H9 (cell line): ENCODE data around the gene ULK2. TPM values are rescaled to one million over a fixed set of nuclear protein-coding genes. Genes with fewer than 3 reads are reported as not detected.

Source experiments
- DNase-seq: peaks from one replicate; pipeline ENCODE4 v3.0.0-alpha.2; 2017
- H2AFZ ChIP-seq: one replicate; pipeline ENCODE4 v1.6.1; 2013; ENCODE audit warnings: mild to moderate bottlenecking, low read length, control low read depth, moderate library complexity
- H2AK5ac ChIP-seq: 2 replicates; pipeline ENCODE4 v1.6.1; 2013; ENCODE audit warnings: low read length, control low read depth, mixed read lengths; ENCODE audit not compliant: insufficient read length
- H2BK120ac ChIP-seq: one replicate; pipeline ENCODE4 v1.6.1; 2013; ENCODE audit warnings: low read depth, mild to moderate bottlenecking, low read length, control low read depth, inconsistent platforms; ENCODE audit not compliant: poor library complexity, severe bottlenecking
- H2BK12ac ChIP-seq: 2 replicates; pipeline ENCODE4 v1.6.1; 2013; ENCODE audit warnings: low read length, control low read depth, mixed read lengths, low read depth; ENCODE audit not compliant: insufficient read length
- H2BK15ac ChIP-seq: 2 replicates; pipeline ENCODE4 v1.6.1; 2013; ENCODE audit warnings: low read depth, low read length, control low read depth
- H2BK20ac ChIP-seq: one replicate; pipeline ENCODE4 v1.6.1; 2013; ENCODE audit warnings: low read depth, mild to moderate bottlenecking, low read length, control low read depth, inconsistent platforms; ENCODE audit not compliant: poor library complexity, severe bottlenecking
- H2BK5ac ChIP-seq: 2 replicates; pipeline ENCODE4 v1.6.1; 2013; ENCODE audit warnings: low read length, control low read depth, mixed read lengths; ENCODE audit not compliant: insufficient read length
- H3K14ac ChIP-seq: 2 replicates; pipeline ENCODE4 v1.6.1; 2013; ENCODE audit warnings: low read length, control low read depth; ENCODE audit not compliant: insufficient read depth
- H3K18ac ChIP-seq: 2 replicates; pipeline ENCODE4 v1.6.1; 2013; ENCODE audit warnings: low read depth, mild to moderate bottlenecking, mixed read lengths, low read length, control low read depth; ENCODE audit not compliant: insufficient read length
- H3K23ac ChIP-seq: 2 replicates; pipeline ENCODE4 v1.6.1; 2013; ENCODE audit warnings: low read length, control low read depth, mixed read lengths, low read depth; ENCODE audit not compliant: insufficient read length
- H3K23me2 ChIP-seq: 2 replicates; pipeline ENCODE4 v1.6.1; 2013; ENCODE audit warnings: low read depth, mild to moderate bottlenecking, mixed read lengths, low read length, control low read depth; ENCODE audit not compliant: insufficient read length, poor library complexity, severe bottlenecking
- H3K27ac ChIP-seq: 2 replicates; pipeline ENCODE4 v1.5.1; 2013; ENCODE audit warnings: low read length, control low read depth, mixed read lengths, low read depth; ENCODE audit not compliant: insufficient read length
- H3K27me3 ChIP-seq: 2 replicates; pipeline ENCODE4 v1.6.1; 2013; ENCODE audit warnings: low read length, control low read depth, inconsistent platforms; ENCODE audit not compliant: insufficient read depth
- H3K4ac ChIP-seq: 2 replicates; pipeline ENCODE4 v1.6.1; 2013; ENCODE audit warnings: low read depth, mild to moderate bottlenecking, control low read depth, inconsistent platforms, low read length, moderate library complexity
- H3K4me1 ChIP-seq: 2 replicates; pipeline ENCODE4 v1.6.1; 2013; ENCODE audit warnings: low read length, control low read depth, inconsistent platforms; ENCODE audit not compliant: insufficient read depth
- H3K4me2 ChIP-seq: 2 replicates; pipeline ENCODE4 v1.6.1; 2013; ENCODE audit warnings: low read length, control low read depth, mixed read lengths; ENCODE audit not compliant: insufficient read length, insufficient read depth
- H3K56ac ChIP-seq: 2 replicates; pipeline ENCODE4 v1.6.1; 2013; ENCODE audit warnings: low read depth, mild to moderate bottlenecking, mixed read lengths, low read length, control low read depth; ENCODE audit not compliant: insufficient read length
- H3K79me1 ChIP-seq: 2 replicates; pipeline ENCODE4 v1.6.1; 2013; ENCODE audit warnings: low read depth, mild to moderate bottlenecking, moderate library complexity, low read length, control low read depth, inconsistent platforms; ENCODE audit not compliant: insufficient read depth, poor library complexity, severe bottlenecking
- H3K79me2 ChIP-seq: 2 replicates; pipeline ENCODE4 v1.6.1; 2013; ENCODE audit warnings: low read length, control low read depth, inconsistent platforms; ENCODE audit not compliant: insufficient read depth
- H3K9ac ChIP-seq: 2 replicates; pipeline ENCODE4 v1.6.1; 2013; ENCODE audit warnings: low read length, control low read depth, mixed read lengths; ENCODE audit not compliant: insufficient read length; ENCODE audit errors: extremely low read depth
- H3K9me3 ChIP-seq: one replicate; pipeline ENCODE4 v1.6.1; 2013; ENCODE audit warnings: low read depth, low read length, inconsistent platforms; ENCODE audit not compliant: control insufficient read depth
- H3T11ph ChIP-seq: one replicate; pipeline ENCODE4 v1.6.1; 2013; ENCODE audit warnings: mild to moderate bottlenecking, low read length, control low read depth, inconsistent platforms
- H4K20me1 ChIP-seq: one replicate; pipeline ENCODE4 v1.6.1; 2013; ENCODE audit not compliant: control insufficient read depth, insufficient read length, insufficient read depth
- H4K5ac ChIP-seq: 2 replicates; pipeline ENCODE4 v1.6.1; 2013; ENCODE audit warnings: low read depth, mild to moderate bottlenecking, mixed read lengths, low read length, control low read depth; ENCODE audit not compliant: insufficient read length
- H4K8ac ChIP-seq: replicated peaks from 2 replicates; pipeline ENCODE4 v1.6.1; 2013; ENCODE audit warnings: low read length, control low read depth, mixed read lengths, low read depth; ENCODE audit not compliant: insufficient read length
- H4K91ac ChIP-seq: 2 replicates; pipeline ENCODE4 v1.6.1; 2013; ENCODE audit warnings: low read depth, mild to moderate bottlenecking, moderate library complexity, mixed read lengths, low read length, control low read depth; ENCODE audit not compliant: insufficient read length
- H3K27ac Mint-ChIP-seq, 3 experiments: 2 replicates in 2 of 3; 3 replicates in 1 of 3; pipeline ENCODE4 v1.8.0; 2020 to 2021; ENCODE audit warnings: mixed read lengths in 3 of 3, mild to moderate bottlenecking in 1 of 3, moderate library complexity in 1 of 3
- H3K27me3 Mint-ChIP-seq: 2 replicates; pipeline ENCODE4 v1.8.0; 2021; ENCODE audit warnings: low read depth, mild to moderate bottlenecking, moderate library complexity, mixed read lengths
- H3K36me3 Mint-ChIP-seq, 3 experiments: 2 replicates in 2 of 3; 3 replicates in 1 of 3; pipeline ENCODE4 v1.8.0; 2020 to 2021; ENCODE audit warnings: low read depth in 3 of 3, mixed read lengths in 3 of 3; ENCODE audit not compliant: insufficient read depth in 1 of 3
- H3K4me1 Mint-ChIP-seq, 2 experiments: 2 replicates each; pipeline ENCODE4 v1.8.0; 2020; ENCODE audit warnings: mixed read lengths in 2 of 2
- H3K4me3 Mint-ChIP-seq, 2 experiments: 2 replicates in 1 of 2; 3 replicates in 1 of 2; pipeline ENCODE4 v1.8.0; 2020 to 2021; ENCODE audit warnings: mild to moderate bottlenecking in 2 of 2, mixed read lengths in 2 of 2, moderate library complexity in 1 of 2
- H3K9me3 Mint-ChIP-seq, 2 experiments: 2 replicates in 1 of 2; 3 replicates in 1 of 2; pipeline ENCODE4 v1.8.0; 2020; ENCODE audit warnings: mild to moderate bottlenecking in 2 of 2, mixed read lengths in 2 of 2, moderate library complexity in 1 of 2
- CTCF ChIP-seq: fragments of 200-600 bp; sonication (generic); conservative IDR thresholded peaks from 3 replicates; pipeline ENCODE4 v1.8.0; 2021; ENCODE audit warnings: antibody characterized with exemption, mild to moderate bottlenecking
- WGBS: extraction: QIAGEN DNeasy Blood & Tissue Kit; methylation state at CpG from one replicate; pipeline ENCODE4 v1.1.7; 2013; ENCODE audit warnings: missing lambda C conversion rate, low lambda C conversion rate, mixed read lengths; ENCODE audit not compliant: insufficient read length; ENCODE audit errors: extremely low coverage; 5-methylcytosine and 5-hydroxymethylcytosine counted together
- total RNA-seq: library from RNA; stranded (reverse); gene quantifications from 2 replicates; pipeline ENCODE4 v1.2.1, GENCODE V29; 2021

The ULK2 gene
- total RNA-seq, 1 experiment from 2014 or later = 11.5 TPM

GRCh38 chr17:19769946-19770652 lies 97.6 kb downstream of the ULK2 start:
- H3K27me3 ChIP-seq = no peaks in the 10 kb centered on the region
- H3K4me2 ChIP-seq = no peak overlapping the region

More at GRCh38 chr17:19769946-19770652, 97.6 kb downstream of the ULK2 start:
- H3K23me2 ChIP-seq = no peaks in the 10 kb centered on the region
- H4K91ac ChIP-seq = no peak overlapping the region
- H3K9ac ChIP-seq = no peak overlapping the region
- no peak overlapping the region for H3K18ac ChIP-seq
- no peak overlapping the region for H3K14ac ChIP-seq
- no peaks in the 10 kb centered on the region; the same call in 1 of the 2 replicates for H3K27me3 Mint-ChIP-seq
- no peak overlapping the region for H4K8ac ChIP-seq
- no peaks in the 10 kb centered on the region for H3K9me3 Mint-ChIP-seq
- H2BK15ac ChIP-seq = no peak overlapping the region
- H3K4me1 ChIP-seq = no peaks in the 10 kb centered on the region
- no peaks in the 10 kb centered on the region; the same call in 1 of the 2 replicates for H3K79me2 ChIP-seq
- H2BK5ac ChIP-seq = no peak overlapping the region
- TF ChIP-seq CTCF = no peak
- peaks cover 2 to 3% of the 10 kb centered on the region in 2 experiments; a peak in 3 of 4 replicates for H3K4me1 Mint-ChIP-seq
- no peak overlapping the region for H3K27ac ChIP-seq
- DNase-seq = no peak
- no peaks in the 10 kb centered on the region for H3K79me1 ChIP-seq
- H2AFZ ChIP-seq = no peak overlapping the region
- no peak overlapping the region for H2AK5ac ChIP-seq
- H4K5ac ChIP-seq = no peak overlapping the region
- no peak overlapping the region for H3K23ac ChIP-seq
- no peak overlapping the region for H3K56ac ChIP-seq
- H3K9me3 ChIP-seq = no peaks in the 10 kb centered on the region
- no peak overlapping the region for H3T11ph ChIP-seq
- no peak overlapping the region for H2BK12ac ChIP-seq
- WGBS = no CpG with 5 or more reads among the region's 7 CpGs
- H2BK20ac ChIP-seq = no peak overlapping the region
- no peaks in the 10 kb centered on the region for H4K20me1 ChIP-seq
- no peak overlapping the region for H3K4ac ChIP-seq
- no peak overlapping the region for H3K4me3 Mint-ChIP-seq
- no peak overlapping the region for H3K27ac Mint-ChIP-seq
- H2BK120ac ChIP-seq = no peak overlapping the region
- H3K36me3 Mint-ChIP-seq = no peaks in the 10 kb centered on the region
